Keratinocyte (primary cell): ENCODE results near the gene RBFA. TPM values are rescaled to one million over a fixed set of nuclear protein-coding genes. Genes with fewer than 3 reads are reported as not detected.

Experiments
- DNase-seq: peaks from one replicate; pipeline ENCODE4 v3.0.0-alpha.2; 2011; ENCODE audit warnings: low read depth, missing footprints, low spot score
- FAIRE-seq: peaks from 2 replicates; lab custom pipeline; 2011; peaks lifted over from hg19 to GRCh38; lab: Jason Lieb, UNC
- H2AFZ ChIP-seq: 2 replicates; pipeline ENCODE4 v1.6.0; 2012; ENCODE audit warnings: low read length, control low read depth, inconsistent platforms; ENCODE audit not compliant: control insufficient read depth
- H3K27ac ChIP-seq: 2 replicates; pipeline ENCODE4 v1.5.1; 2011; ENCODE audit warnings: low read length; ENCODE audit not compliant: control insufficient read depth, insufficient read depth
- H3K27me3 ChIP-seq: 3 replicates; pipeline ENCODE4 v1.6.0; 2011; ENCODE audit warnings: low read length; ENCODE audit not compliant: control insufficient read depth, insufficient read depth; ENCODE audit errors: extremely low read depth
- H3K36me3 ChIP-seq, 2 experiments: 2 replicates in 1 of 2; 3 replicates in 1 of 2; pipeline ENCODE4 v1.5.1; 2011; ENCODE audit warnings: low read length in 2 of 2, mild to moderate bottlenecking in 1 of 2; ENCODE audit not compliant: control insufficient read depth in 2 of 2, insufficient read depth in 2 of 2; ENCODE audit errors: extremely low read depth in 1 of 2
- H3K4me1 ChIP-seq: 3 replicates; pipeline ENCODE4 v1.5.1; 2011; ENCODE audit warnings: low read length; ENCODE audit not compliant: control insufficient read depth, insufficient read depth; ENCODE audit errors: extremely low read depth
- H3K4me2 ChIP-seq: 3 replicates; pipeline ENCODE4 v1.6.0; 2011; ENCODE audit warnings: low read depth, low read length; ENCODE audit not compliant: control insufficient read depth, insufficient read depth; ENCODE audit errors: extremely low read depth
- H3K4me3 ChIP-seq, 3 experiments: fragments of 200-600 bp in 1 of 3; sonication (generic) in 1 of 3; 2 replicates in 2 of 3; 3 replicates in 1 of 3; pipeline ENCODE4 v1.5.1; 2011 to 2016; ENCODE audit warnings: low read length in 3 of 3, mild to moderate bottlenecking in 3 of 3, control low read depth in 2 of 3, inconsistent platforms in 1 of 3, low read depth in 1 of 3, mixed read lengths in 1 of 3, mixed run types in 1 of 3, moderate library complexity in 1 of 3; ENCODE audit not compliant: control insufficient read depth in 2 of 3, insufficient read depth in 2 of 3; ENCODE audit errors: extremely low read depth in 1 of 3
- H3K79me2 ChIP-seq: 2 replicates; pipeline ENCODE4 v1.6.0; 2012; ENCODE audit warnings: low read length; ENCODE audit not compliant: control insufficient read depth, insufficient read depth
- H3K9ac ChIP-seq: 3 replicates; pipeline ENCODE4 v1.6.0; 2011; ENCODE audit warnings: low read length; ENCODE audit not compliant: control insufficient read depth, insufficient read depth; ENCODE audit errors: extremely low read depth
- H3K9me1 ChIP-seq: 3 replicates; pipeline ENCODE4 v1.6.0; 2011; ENCODE audit warnings: low read length; ENCODE audit not compliant: control insufficient read depth, insufficient read depth; ENCODE audit errors: extremely low read depth
- H3K9me3 ChIP-seq: 2 replicates; pipeline ENCODE4 v1.5.1; 2012; ENCODE audit warnings: low read depth, low read length; ENCODE audit not compliant: control insufficient read depth
- H4K20me1 ChIP-seq: 3 replicates; pipeline ENCODE4 v1.6.0; 2011; ENCODE audit warnings: low read length; ENCODE audit not compliant: control insufficient read depth, insufficient read depth; ENCODE audit errors: extremely low read depth
- CTCF ChIP-seq, 3 experiments: IDR thresholded peaks in 1 of 3; conservative IDR thresholded peaks in 1 of 3; optimal IDR thresholded peaks in 1 of 3; 2 replicates in 2 of 3; 3 replicates in 1 of 3; pipeline versions ENCODE3 to v1.5.1; 2011; ENCODE audit warnings: low read length in 3 of 3, mild to moderate bottlenecking in 3 of 3, moderate library complexity in 2 of 3, control low read depth in 1 of 3, inconsistent platforms in 1 of 3; ENCODE audit not compliant: insufficient read depth in 2 of 3; ENCODE audit errors: extremely low read depth in 1 of 3
- EZH2 ChIP-seq: IDR thresholded peaks from one replicate; pipeline ENCODE4 v1.6.1; 2012; ENCODE audit warnings: inconsistent platforms, mild to moderate bottlenecking, low read length, moderate library complexity
- dilution Hi-C: fragments of 300-500 bp; cut with MboI; formaldehyde crosslinking; loops from one replicate; pipeline ENCODE4 v1.7.0; 2020; ENCODE audit warnings: low sequenced_read_pairs; ENCODE audit not compliant: extremely low pct_ligation_motif_present
- polyA plus RNA-seq, 5 experiments: library from polyadenylated mRNA; depleted of rRNA in 3 of 5; stranded (reverse) in 3 of 5; stranded (forward) in 1 of 5; unstranded in 1 of 5; fragments of >200 nt; gene quantifications; 1 replicate in 1 of 5; 2 replicates in 3 of 5; 3 replicates in 1 of 5; pipeline versions ENCODE4 v1.2.1 to v1.2.3, GENCODE V29; 2011 to 2012; ENCODE audit warnings: missing spikeins in 2 of 5, low read depth in 1 of 5, low replicate concordance in 1 of 5

The RBFA gene
- polyA plus RNA-seq, 1 donor (not counting 4 experiments of a cell fraction or from before 2014, with no cell fraction given): 30.7 TPM

DNA sequence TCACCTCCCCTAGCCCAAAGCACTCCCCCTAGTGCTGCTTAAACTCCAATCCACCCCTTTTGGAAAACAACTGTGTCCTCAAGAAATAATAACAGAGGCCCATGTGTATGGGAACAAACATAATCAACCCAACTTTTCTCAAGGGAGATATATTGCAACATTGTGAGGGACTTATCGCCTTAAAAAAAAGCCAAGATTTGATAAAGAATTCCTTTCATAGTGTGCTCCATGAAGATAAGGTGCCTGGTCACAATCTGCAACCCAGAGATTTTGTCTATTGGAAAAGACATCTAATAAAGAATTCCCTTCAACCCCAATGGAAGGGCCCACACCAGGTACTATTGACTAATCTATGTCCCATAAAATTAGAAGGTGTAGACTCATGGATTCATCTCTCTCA lies 4.5 kb upstream of the RBFA start:
- Histone ChIP-seq H3K36me3 (no peaks in the 10 kb centered on the region), H2AFZ (no peak overlapping the region), H3K4me3 (no peak overlapping the region), H3K9me1 (no peaks in the 10 kb centered on the region), H3K4me1 (peaks cover 3% of the 10 kb centered on the region), H3K4me2 (no peak overlapping the region), H3K9me3 (no peaks in the 10 kb centered on the region), H3K9ac (no peak overlapping the region), H3K79me2 (peaks cover 2% of the 10 kb centered on the region), H4K20me1 (no peaks in the 10 kb centered on the region), H3K27ac (no peak overlapping the region), H3K27me3 (no peaks in the 10 kb centered on the region)
- FAIRE-seq: no peak
- TF ChIP-seq EZH2: no peak
- TF ChIP-seq CTCF (optimal IDR thresholded peaks at IDR 0.05 in 1 of 3, IDR thresholded peaks at IDR 0.05 in 1 of 3, conservative IDR thresholded peaks at IDR 0.05 in 1 of 3; ENCODE audit: extremely low read depth in 1 of 3, insufficient read depth in 2 of 3, low read length in 3 of 3): no peak
- DNase-seq: no peak
- dilution Hi-C loops: no loop called here

DNA sequence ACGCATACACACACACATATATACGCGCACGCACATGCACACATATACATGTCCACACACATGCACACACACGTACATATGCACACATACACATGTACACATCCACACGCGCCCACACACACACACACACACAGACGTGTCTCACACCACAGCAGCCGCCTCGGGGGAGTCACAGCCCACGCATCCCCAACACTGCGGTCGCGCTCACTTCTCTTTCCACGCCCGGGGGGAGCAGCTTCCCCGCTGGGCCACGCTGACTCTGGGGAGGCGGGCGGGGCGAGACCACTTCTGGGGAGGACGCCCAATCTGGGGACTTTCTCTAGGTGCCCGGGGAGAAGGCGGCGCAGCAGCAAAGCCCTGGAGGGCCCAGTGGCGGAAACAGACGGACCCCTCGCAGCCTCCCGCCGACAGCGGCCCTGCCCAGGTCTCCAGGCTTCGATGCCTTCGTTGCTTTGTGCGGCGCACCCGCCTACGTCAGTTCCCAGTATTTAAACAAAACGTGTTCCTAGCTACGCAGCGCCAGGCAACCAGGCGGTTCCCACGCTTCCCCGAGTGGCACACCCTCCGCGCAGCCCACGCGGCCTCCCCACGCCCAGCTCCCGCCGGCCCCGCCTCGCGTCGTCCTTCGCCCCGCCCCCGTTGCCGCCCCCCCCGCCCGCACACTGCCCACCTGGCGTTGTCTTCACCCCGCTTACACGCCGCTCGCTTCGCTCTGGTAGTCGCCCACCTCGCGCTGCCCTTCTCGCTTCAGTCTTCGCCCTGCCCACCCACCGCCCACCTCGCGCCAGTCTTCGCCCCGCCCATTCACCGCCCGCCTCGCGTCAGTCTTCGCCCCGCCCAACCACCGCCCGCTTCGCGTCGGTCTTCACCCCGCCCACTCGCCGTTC lies 810 bp upstream of the RBFA start:
- Histone ChIP-seq H3K27me3 (no peaks in the 10 kb centered on the region), H3K4me2 (peak overlapping the region; percentile 77), H3K4me3 (peak overlapping the region; percentile 69 to 87 (median 84)), H3K27ac (peak overlapping the region; percentile 87), H3K4me1 (peaks cover 7% of the 10 kb centered on the region), H3K9me1 (no peaks in the 10 kb centered on the region), H3K79me2 (peaks cover 27% of the 10 kb centered on the region), H3K9ac (peak overlapping the region; percentile 90), H4K20me1 (no peaks in the 10 kb centered on the region), H2AFZ (peak overlapping the region; percentile 59), H3K36me3 (peaks cover 7 to 8% of the 10 kb centered on the region in 2 experiments), H3K9me3 (no peaks in the 10 kb centered on the region)
- DNase-seq: no peak
- TF ChIP-seq CTCF (optimal IDR thresholded peaks at IDR 0.05 in 1 of 3, IDR thresholded peaks at IDR 0.05 in 1 of 3, conservative IDR thresholded peaks at IDR 0.05 in 1 of 3; ENCODE audit: extremely low read depth in 1 of 3, insufficient read depth in 2 of 3, low read length in 3 of 3): no peak
- no peak for TF ChIP-seq EZH2
- no peak for FAIRE-seq
- dilution Hi-C loops: no loop called here
